Stimulated activated CD4-positive, alpha-beta T cell treated with anti-CD3 and anti-CD28 coated beads, Interleukin-4, amount 100 ng/mL, for 1 hour (primary cell): ENCODE measurements around the gene SEMA5A.

Source experiments
- DNase-seq: peaks from one replicate; pipeline ENCODE4 v3.0.0-alpha.2; 2020

The SEMA5A gene

GRCh38 chr5:9314558-9314957 lies 231.3 kb downstream of the SEMA5A start:
- no peak for DNase-seq

- DNase-seq = no peak
These were observed 232.1 kb downstream of the SEMA5A start for GRCh38 chr5:9313751-9314150.

DNA sequence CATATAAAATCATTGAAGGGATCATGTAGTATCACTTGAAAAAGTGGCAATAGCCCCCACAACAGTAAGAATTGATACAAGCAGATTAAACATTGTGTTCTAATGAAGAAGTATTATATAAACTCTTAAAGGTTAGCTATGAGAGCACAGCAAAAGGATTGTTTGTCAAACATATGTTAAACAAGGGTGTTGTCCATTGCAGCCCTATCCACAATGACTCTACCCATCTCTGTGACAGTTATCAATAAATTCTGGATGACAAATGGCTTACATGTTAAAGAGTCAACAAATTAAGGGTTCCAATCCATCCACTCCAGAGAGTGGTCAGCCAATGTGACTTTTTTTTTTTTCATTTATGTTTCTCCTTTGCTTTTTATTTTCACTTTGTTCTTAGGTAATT lies 238.7 kb downstream of the SEMA5A start:
- no peak for DNase-seq

GRCh38 chr5:9302218-9302617 lies 243.7 kb downstream of the SEMA5A start:
- no peak for DNase-seq

DNA sequence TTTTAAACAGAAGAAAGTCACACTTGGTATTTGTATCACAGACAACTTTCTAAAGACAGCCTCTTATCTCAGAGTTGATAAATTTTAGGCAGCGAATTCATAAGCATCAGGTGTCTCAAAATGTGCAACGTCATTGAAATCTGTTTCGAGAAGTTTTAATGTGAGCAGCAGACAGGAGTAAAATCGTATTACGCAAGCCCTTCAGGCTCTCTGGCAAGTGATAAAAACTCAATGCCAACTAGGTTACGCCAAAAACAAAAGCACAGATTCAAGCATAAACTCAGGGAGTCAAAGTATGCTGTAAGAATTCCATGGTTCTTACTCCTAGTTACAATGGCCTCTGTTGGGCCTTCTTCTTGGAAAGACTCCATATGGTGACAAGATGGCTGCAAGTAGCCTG lies 244.7 kb downstream of the SEMA5A start:
- no peak for DNase-seq

DNA sequence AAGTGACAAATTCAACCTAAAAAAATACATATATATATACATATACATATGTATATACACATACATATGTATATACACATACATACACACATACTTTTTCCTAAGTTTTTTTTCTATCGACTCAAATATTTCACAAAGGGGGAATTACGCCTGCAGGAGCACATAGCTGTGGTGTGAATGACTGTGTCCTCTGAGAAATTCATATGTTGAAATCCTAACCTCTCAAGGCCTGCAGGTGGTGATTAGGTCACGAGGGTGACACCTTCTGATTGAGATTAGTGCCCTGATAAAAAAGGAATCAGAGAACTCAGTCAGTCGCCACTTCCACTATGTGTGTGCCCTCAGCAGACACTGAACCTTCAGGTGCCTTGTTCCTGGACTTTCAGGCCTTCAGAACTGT lies 248.7 kb downstream of the SEMA5A start:
- DNase-seq = no peak

GRCh38 chr5:9295466-9295801 lies 250.4 kb downstream of the SEMA5A start:
- DNase-seq = no peak

- DNase-seq = no peak
These were observed 250.9 kb downstream of the SEMA5A start for GRCh38 chr5:9294793-9295465.

DNA sequence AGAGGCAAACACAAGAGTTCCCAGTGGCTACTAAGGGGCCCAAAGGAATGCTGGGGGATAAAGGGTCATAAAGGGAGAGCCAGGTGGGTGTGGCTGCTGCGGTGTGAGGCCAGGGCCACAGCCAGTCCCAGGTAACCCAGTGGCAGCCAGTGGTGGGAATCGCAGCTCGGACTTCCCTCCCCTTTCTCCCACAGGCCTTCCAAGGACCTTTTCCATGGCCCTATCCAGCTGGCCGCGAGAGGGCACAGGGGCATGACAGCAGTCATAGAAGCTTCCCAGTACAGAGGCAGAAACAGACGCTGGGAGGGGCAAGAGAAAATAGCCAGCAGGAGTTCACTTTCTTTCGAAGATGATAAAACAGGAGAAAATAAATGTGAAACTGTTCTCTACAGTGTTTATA lies 257.6 kb downstream of the SEMA5A start:
- no peak for DNase-seq

DNA sequence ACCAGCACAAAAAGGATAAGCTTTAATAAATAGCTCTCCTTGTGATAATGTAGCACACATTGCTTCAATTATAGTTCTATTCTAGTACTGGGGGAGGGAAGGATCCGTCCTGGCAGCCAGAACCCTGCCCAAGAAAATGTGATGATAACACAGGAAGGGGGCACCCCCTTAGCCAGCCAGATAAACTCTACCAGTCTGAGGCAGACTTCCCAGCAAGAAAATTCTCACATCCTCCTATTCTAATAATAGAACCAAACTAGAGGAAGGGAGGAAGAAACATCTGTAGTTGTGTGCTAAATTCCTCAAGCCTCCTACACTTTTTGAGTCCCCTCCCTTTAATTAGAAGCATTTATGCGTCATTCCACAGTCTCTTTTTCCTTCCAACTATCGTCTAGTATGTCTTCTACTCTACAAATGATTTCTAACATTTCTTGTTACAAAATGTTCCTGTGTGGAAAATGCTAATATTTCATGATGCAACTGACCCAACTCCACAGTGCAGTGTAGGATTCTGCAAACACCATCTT lies 261.0 kb downstream of the SEMA5A start:
- DNase-seq = no peak

DNA sequence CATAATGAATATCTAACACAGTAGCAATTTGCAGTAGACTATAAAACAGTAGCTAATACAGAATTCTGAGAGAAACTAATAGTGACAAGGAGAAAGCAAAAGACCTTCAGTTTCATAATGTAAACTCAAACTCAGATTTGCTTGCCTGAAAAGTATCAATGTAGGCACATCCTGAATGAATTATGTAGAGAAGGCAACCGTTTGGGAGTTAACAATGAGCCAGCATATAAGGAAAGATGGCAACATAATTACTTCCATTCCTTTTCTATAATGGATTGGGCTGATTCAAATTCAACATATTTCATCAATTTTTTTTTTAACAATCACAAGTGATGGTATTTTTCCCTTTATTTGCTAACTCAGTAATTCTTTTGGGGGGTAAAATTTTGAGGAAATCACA lies 261.6 kb downstream of the SEMA5A start:
- no peak for DNase-seq

DNA sequence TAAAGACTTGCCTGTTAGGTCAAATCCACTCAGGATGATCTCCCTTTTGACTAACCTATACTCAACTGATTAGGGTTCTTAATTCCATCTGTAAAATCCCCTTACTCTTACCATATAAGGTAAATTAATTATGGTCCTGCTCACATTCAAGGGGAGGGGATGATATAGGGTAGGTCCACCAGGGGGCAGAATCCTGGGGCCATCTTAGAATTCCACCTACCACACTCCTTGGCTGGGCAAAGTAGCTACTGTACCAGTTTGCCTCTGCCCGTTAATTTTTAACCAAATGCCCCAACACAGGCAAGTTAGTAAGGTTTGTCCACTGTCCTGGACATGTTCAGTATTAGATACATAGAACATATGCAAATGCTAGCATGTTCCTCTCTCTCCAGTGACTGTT lies 262.4 kb downstream of the SEMA5A start:
- no peak for DNase-seq

GRCh38 chr5:9283021-9283420 lies 262.9 kb downstream of the SEMA5A start:
- no peak for DNase-seq

GRCh38 chr5:9282211-9282610 lies 263.7 kb downstream of the SEMA5A start:
- DNase-seq = no peak

DNA sequence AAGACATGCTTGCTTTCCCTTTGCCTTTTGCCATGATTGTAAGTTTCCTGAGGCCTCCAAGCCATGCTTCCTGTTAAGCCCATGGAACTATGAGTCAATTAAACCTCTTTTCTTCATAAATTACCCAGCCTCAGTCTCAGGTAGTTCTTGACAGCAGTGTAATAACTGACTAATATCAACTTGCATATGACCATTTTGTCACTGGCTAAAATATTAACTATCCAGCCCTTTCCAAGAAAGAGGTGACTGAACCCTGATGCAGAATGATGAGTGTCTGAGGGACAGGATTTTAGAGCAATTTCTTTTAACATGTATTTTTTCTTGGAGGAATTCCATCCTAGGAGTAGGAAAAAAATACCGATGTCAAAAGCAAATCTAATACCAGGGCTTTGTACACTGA lies 266.1 kb downstream of the SEMA5A start:
- DNase-seq = no peak

GRCh38 chr5:9278921-9279603 lies 266.8 kb downstream of the SEMA5A start:
- DNase-seq = no peak

DNA sequence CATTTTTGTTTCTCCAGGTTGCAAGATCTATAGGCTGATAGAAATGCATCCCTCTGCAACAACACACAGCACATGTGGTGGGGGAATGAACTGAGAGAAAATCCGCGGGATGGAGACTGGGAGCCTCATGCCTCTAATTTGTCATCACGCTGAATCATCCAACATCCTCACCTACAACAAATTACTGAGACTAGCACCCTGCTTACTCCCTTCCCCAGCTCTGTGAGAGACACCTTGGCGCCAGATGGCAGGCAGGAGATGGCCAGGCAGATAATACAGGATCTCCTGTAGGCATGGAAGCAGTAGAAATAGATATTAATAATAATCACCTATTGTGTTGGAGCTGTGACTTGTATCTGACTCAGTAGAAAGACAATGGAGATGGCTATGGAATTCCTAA lies 276.9 kb downstream of the SEMA5A start:
- DNase-seq = no peak

- no peak for DNase-seq
These were observed 277.6 kb downstream of the SEMA5A start for GRCh38 chr5:9268226-9268625.

- no peak for DNase-seq
These were observed 280.2 kb downstream of the SEMA5A start for GRCh38 chr5:9265441-9266287.

GRCh38 chr5:9264301-9264700 lies 281.6 kb downstream of the SEMA5A start:
- no peak for DNase-seq

GRCh38 chr5:9263656-9264055 lies 282.2 kb downstream of the SEMA5A start:
- DNase-seq = no peak

- no peak for DNase-seq
These were observed 294.4 kb downstream of the SEMA5A start for GRCh38 chr5:9251379-9251980.

GRCh38 chr5:9249231-9249630 lies 296.6 kb downstream of the SEMA5A start:
- DNase-seq = no peak
